Epithelial cell of esophagus (primary cell): ENCODE measurements around the gene FHIT.

Experiments used
- DNase-seq: peaks from one replicate; pipeline ENCODE4 v3.0.0; 2010; ENCODE audit warnings: low read depth
- H3K4me3 ChIP-seq: 2 replicates; pipeline ENCODE4 v1.5.1; 2011; ENCODE audit warnings: mild to moderate bottlenecking, low read length, control low read depth
- CTCF ChIP-seq: IDR thresholded peaks from 2 replicates; pipeline ENCODE4 v1.5.1; 2011; ENCODE audit warnings: low read depth, mild to moderate bottlenecking, low read length, control low read depth, inconsistent platforms; ENCODE audit not compliant: insufficient read depth; ENCODE audit errors: missing control alignments

Gene FHIT

GRCh38 chr3:60313231-60313798 lies 937.9 kb downstream of the FHIT start:
- H3K4me3 ChIP-seq = no peak overlapping the region
- TF ChIP-seq CTCF = no peak
- no peak for DNase-seq

- H3K4me3 ChIP-seq = no peak overlapping the region
- DNase-seq = no peak
- TF ChIP-seq CTCF = no peak
These were observed 941.5 kb downstream of the FHIT start for GRCh38 chr3:60309539-60310268.

GRCh38 chr3:60308808-60309207 lies 942.4 kb downstream of the FHIT start:
- H3K4me3 ChIP-seq = no peak overlapping the region

GRCh38 chr3:60307562-60308199 lies 943.6 kb downstream of the FHIT start:
- no peak overlapping the region for H3K4me3 ChIP-seq
- no peak for TF ChIP-seq CTCF
- DNase-seq = no peak

More at GRCh38 chr3:60308808-60309207, 942.4 kb downstream of the FHIT start:
- no peak for TF ChIP-seq CTCF
- no peak for DNase-seq

- H3K4me3 ChIP-seq = no peak overlapping the region
- no peak for TF ChIP-seq CTCF
- DNase-seq = no peak
These were observed 947.1 kb downstream of the FHIT start for GRCh38 chr3:60304112-60304511.

- H3K4me3 ChIP-seq = no peak overlapping the region
- no peak for TF ChIP-seq CTCF
- no peak for DNase-seq
These were observed 948.1 kb downstream of the FHIT start for GRCh38 chr3:60303160-60303559.
